HG02763 (cell line): ENCODE results near the gene SLC25A47.
A peak's percentile ranks its signal among the peaks of the same experiment; 100 is the strongest.

Source experiments
- ATAC-seq: cut with Tn5 transposase; IDR thresholded peaks from one replicate; pipeline ENCODE4 v1.9.1; 2021; ENCODE audit warnings: mild to moderate bottlenecking, moderate library complexity; ENCODE audit not compliant: unreplicated experiment

The SLC25A47 gene

GRCh38 chr14:100322138-100322957 lies 791 bp upstream of the SLC25A47 start:
- ATAC-seq, result no peak

- ATAC-seq, result no peak
These were observed 786 bp downstream of the SLC25A47 start for GRCh38 chr14:100323942-100324307.

- ATAC-seq, result no peak
These were observed 2.1 kb downstream of the SLC25A47 start for GRCh38 chr14:100325231-100325632.

GRCh38 chr14:100325958-100326357 lies 2.8 kb downstream of the SLC25A47 start:
- no peak for ATAC-seq

- no peak for ATAC-seq
These were observed 4.0 kb downstream of the SLC25A47 start for GRCh38 chr14:100327128-100327527.

- no peak for ATAC-seq
These were observed 5.5 kb downstream of the SLC25A47 start for GRCh38 chr14:100328495-100329163.

GRCh38 chr14:100329233-100330006 lies 6.3 kb downstream of the SLC25A47 start:
- no peak for ATAC-seq

GRCh38 chr14:100330007-100330344 lies 6.8 kb downstream of the SLC25A47 start:
- no peak for ATAC-seq

GRCh38 chr14:100330388-100330931 lies 7.3 kb downstream of the SLC25A47 start:
- ATAC-seq, result no peak

GRCh38 chr14:100332071-100332639 lies 9.0 kb downstream of the SLC25A47 start:
- no peak for ATAC-seq

- peak; percentile 53 for ATAC-seq
These were observed 9.7 kb downstream of the SLC25A47 start for GRCh38 chr14:100332797-100333196.

- no peak for ATAC-seq
These were observed 10.2 kb downstream of the SLC25A47 start for GRCh38 chr14:100333311-100333710.

- no peak for ATAC-seq
These were observed 10.7 kb downstream of the SLC25A47 start for GRCh38 chr14:100333827-100334226.

GRCh38 chr14:100334904-100335303 lies 11.8 kb downstream of the SLC25A47 start:
- ATAC-seq, result no peak

GRCh38 chr14:100336618-100337530 lies 13.7 kb downstream of the SLC25A47 start:
- ATAC-seq, result no peak

- no peak for ATAC-seq
These were observed 16.8 kb downstream of the SLC25A47 start for GRCh38 chr14:100339766-100340422.

- ATAC-seq, result no peak
These were observed 17.3 kb downstream of the SLC25A47 start for GRCh38 chr14:100340423-100340813.

GRCh38 chr14:100341301-100342031 lies 18.3 kb downstream of the SLC25A47 start:
- peak; percentile 42 for ATAC-seq

GRCh38 chr14:100342195-100342594 lies 19.1 kb downstream of the SLC25A47 start:
- ATAC-seq, result no peak
